IPS-18c (cell line): ENCODE results near the gene ST7.
"Not testable (repeated sequence)": the region's sequence is repeated elsewhere in the genome, so short reads cannot be mapped to it uniquely, and the experiment has no call there.

Experiments used
- H3K4me3 ChIP-seq: 2 replicates; pipeline ENCODE4 v1.7.0; 2013; ENCODE audit warnings: low read depth, mild to moderate bottlenecking, low read length, moderate library complexity; ENCODE audit not compliant: insufficient read depth
- H3K9me3 ChIP-seq: one replicate; pipeline ENCODE4 v1.6.1; 2013; ENCODE audit warnings: mild to moderate bottlenecking, low read length, moderate library complexity; ENCODE audit not compliant: control insufficient read depth, insufficient read depth

Gene ST7

GRCh38 chr7:117245703-117246102, 292.4 kb downstream of the ST7 start:
- H3K4me3 ChIP-seq, H3K9me3 ChIP-seq: not testable (repeated sequence)

- Histone ChIP-seq H3K9me3 (peaks cover 6% of the 10 kb centered on the region), H3K4me3 (no peak overlapping the region)
These were observed 294.5 kb downstream of the ST7 start for GRCh38 chr7:117247809-117248208.

- Histone ChIP-seq H3K4me3 (no peak overlapping the region), H3K9me3 (peaks cover 6% of the 10 kb centered on the region)
These were observed 295.5 kb downstream of the ST7 start for GRCh38 chr7:117248829-117249228.

- peaks cover 6% of the 10 kb centered on the region for H3K9me3 ChIP-seq
- no peak overlapping the region for H3K4me3 ChIP-seq
These were observed 296.4 kb downstream of the ST7 start for GRCh38 chr7:117249696-117250095.

GRCh38 chr7:117250245-117250644, 296.9 kb downstream of the ST7 start:
- H3K4me3 ChIP-seq = no peak overlapping the region
- H3K9me3 ChIP-seq = peaks cover 6% of the 10 kb centered on the region

GRCh38 chr7:117250801-117251200, 297.5 kb downstream of the ST7 start:
- H3K4me3 ChIP-seq = no peak overlapping the region
- peaks cover 6% of the 10 kb centered on the region for H3K9me3 ChIP-seq

- H3K9me3 ChIP-seq = peaks cover 3% of the 10 kb centered on the region
- no peak overlapping the region for H3K4me3 ChIP-seq
These were observed 298.4 kb downstream of the ST7 start for GRCh38 chr7:117251687-117252086.

- H3K4me3 ChIP-seq = no peak overlapping the region
- H3K9me3 ChIP-seq = peaks cover 2% of the 10 kb centered on the region
These were observed 306.3 kb downstream of the ST7 start for GRCh38 chr7:117259615-117260014.

GRCh38 chr7:117262546-117262945, 309.2 kb downstream of the ST7 start:
- Histone ChIP-seq H3K9me3 (no peaks in the 10 kb centered on the region), H3K4me3 (no peak overlapping the region)

GRCh38 chr7:117264716-117265115, 311.4 kb downstream of the ST7 start:
- H3K9me3 ChIP-seq = no peaks in the 10 kb centered on the region

GRCh38 chr7:117269417-117269816, 316.1 kb downstream of the ST7 start:
- Histone ChIP-seq H3K4me3 (no peak overlapping the region), H3K9me3 (no peaks in the 10 kb centered on the region)

More at GRCh38 chr7:117264716-117265115, 311.4 kb downstream of the ST7 start:
- H3K4me3 ChIP-seq = no peak overlapping the region

- H3K4me3 ChIP-seq = no peak overlapping the region
- no peaks in the 10 kb centered on the region for H3K9me3 ChIP-seq
These were observed 316.6 kb downstream of the ST7 start for GRCh38 chr7:117269886-117270285.

- H3K4me3 ChIP-seq = no peak overlapping the region
- no peaks in the 10 kb centered on the region for H3K9me3 ChIP-seq
These were observed 317.1 kb downstream of the ST7 start for GRCh38 chr7:117270371-117270770.

- H3K4me3 ChIP-seq = no peak overlapping the region
- H3K9me3 ChIP-seq = no peaks in the 10 kb centered on the region
These were observed 318.3 kb downstream of the ST7 start for GRCh38 chr7:117271566-117271965.

GRCh38 chr7:117272017-117272759, 318.9 kb downstream of the ST7 start:
- Histone ChIP-seq H3K4me3 (no peak overlapping the region), H3K9me3 (no peaks in the 10 kb centered on the region)

- no peaks in the 10 kb centered on the region for H3K9me3 ChIP-seq
- no peak overlapping the region for H3K4me3 ChIP-seq
These were observed 320.0 kb downstream of the ST7 start for GRCh38 chr7:117273325-117273724.

- H3K9me3 ChIP-seq = no peaks in the 10 kb centered on the region
- no peak overlapping the region for H3K4me3 ChIP-seq
These were observed 320.5 kb downstream of the ST7 start for GRCh38 chr7:117273814-117274225.

GRCh38 chr7:117274951-117275350, 321.6 kb downstream of the ST7 start:
- H3K4me3 ChIP-seq = no peak overlapping the region
- H3K9me3 ChIP-seq = no peaks in the 10 kb centered on the region

- no peak overlapping the region for H3K4me3 ChIP-seq
- H3K9me3 ChIP-seq = no peaks in the 10 kb centered on the region
These were observed 324.3 kb downstream of the ST7 start for GRCh38 chr7:117277576-117277975.
